Muscle layer of duodenum (tissue), 2 donors: ENCODE measurements around the gene HDAC9.

Experiments
- H3K27ac ChIP-seq: one replicate; pipeline ENCODE4 v1.7.0; 2013; ENCODE audit warnings: mild to moderate bottlenecking, low read length
- H3K27me3 ChIP-seq: one replicate; pipeline ENCODE4 v1.7.0; 2013; ENCODE audit warnings: low read depth, mild to moderate bottlenecking, control low read depth, low read length
- H3K36me3 ChIP-seq, 2 donors: one replicate each; pipeline ENCODE4 v1.7.0; 2013; ENCODE audit warnings: low read length in 2 of 2, control low read depth in 1 of 2, mild to moderate bottlenecking in 1 of 2; ENCODE audit not compliant: insufficient read depth in 2 of 2, control insufficient read depth in 1 of 2
- H3K4me1 ChIP-seq, 2 donors: one replicate each; pipeline ENCODE4 v1.7.0; 2013; ENCODE audit warnings: low read length in 2 of 2, mild to moderate bottlenecking in 2 of 2, control low read depth in 1 of 2, moderate library complexity in 1 of 2; ENCODE audit not compliant: insufficient read depth in 2 of 2, control insufficient read depth in 1 of 2
- H3K4me3 ChIP-seq, 2 donors: one replicate each; pipeline ENCODE4 v1.7.0; 2013; ENCODE audit warnings: low read length in 2 of 2, low read depth in 1 of 2, mild to moderate bottlenecking in 1 of 2
- H3K9me3 ChIP-seq, 2 donors: one replicate each; pipeline ENCODE4 v1.7.0; 2013; ENCODE audit warnings: low read length in 2 of 2, control low read depth in 1 of 2, mild to moderate bottlenecking in 1 of 2; ENCODE audit not compliant: control insufficient read depth in 1 of 2
- donor health status: healthy.

Gene HDAC9

GRCh38 chr7:18496341-18496700 is 772 bp downstream of the HDAC9 start:
- Histone ChIP-seq H3K4me1 (peaks cover 3 to 10% of the 10 kb centered on the region in 2 donors), H3K27ac (no peak overlapping the region), H3K9me3 (no peaks in the 10 kb centered on the region), H3K36me3 (no peaks in the 10 kb centered on the region), H3K4me3 (peak overlapping the region; percentile 55 to 58), H3K27me3 (no peaks in the 10 kb centered on the region)

GRCh38 chr7:18497082-18497481 is 1.5 kb downstream of the HDAC9 start:
- H3K4me3 ChIP-seq, result no peak overlapping the region
- no peak overlapping the region for H3K27ac ChIP-seq
- H3K36me3 ChIP-seq, result no peaks in the 10 kb centered on the region
- no peaks in the 10 kb centered on the region for H3K27me3 ChIP-seq
- peaks cover 3 to 10% of the 10 kb centered on the region in 2 donors for H3K4me1 ChIP-seq
- no peaks in the 10 kb centered on the region for H3K9me3 ChIP-seq

- Histone ChIP-seq H3K4me1 (peaks cover 3 to 10% of the 10 kb centered on the region in 2 donors), H3K36me3 (no peaks in the 10 kb centered on the region), H3K4me3 (no peak overlapping the region), H3K27me3 (no peaks in the 10 kb centered on the region), H3K27ac (no peak overlapping the region), H3K9me3 (no peaks in the 10 kb centered on the region)
Observed at GRCh38 chr7:18497800-18498199, 2.3 kb downstream of the HDAC9 start.

GRCh38 chr7:18498341-18498740 is 2.8 kb downstream of the HDAC9 start:
- H3K27me3 ChIP-seq, result no peaks in the 10 kb centered on the region
- H3K4me3 ChIP-seq, result no peak overlapping the region
- H3K9me3 ChIP-seq, result no peaks in the 10 kb centered on the region
- H3K4me1 ChIP-seq, result peaks cover 3 to 10% of the 10 kb centered on the region in 2 donors
- no peaks in the 10 kb centered on the region for H3K36me3 ChIP-seq
- no peak overlapping the region for H3K27ac ChIP-seq

GRCh38 chr7:18499407-18500177 is 4.0 kb downstream of the HDAC9 start:
- no peaks in the 10 kb centered on the region for H3K27me3 ChIP-seq
- no peak overlapping the region for H3K27ac ChIP-seq

GRCh38 chr7:18503126-18503866 is 7.7 kb downstream of the HDAC9 start:
- no peaks in the 10 kb centered on the region for H3K9me3 ChIP-seq
- H3K4me3 ChIP-seq, result no peak overlapping the region
- H3K27me3 ChIP-seq, result no peaks in the 10 kb centered on the region
- H3K4me1 ChIP-seq, result peaks cover 0 to 3% of the 10 kb centered on the region in 2 donors
- H3K27ac ChIP-seq, result no peak overlapping the region
- peaks cover 0 to 4% of the 10 kb centered on the region in 2 donors for H3K36me3 ChIP-seq

More at GRCh38 chr7:18499407-18500177, 4.0 kb downstream of the HDAC9 start:
- no peaks in the 10 kb centered on the region for H3K9me3 ChIP-seq
- peaks cover 3 to 10% of the 10 kb centered on the region in 2 donors for H3K4me1 ChIP-seq
- H3K36me3 ChIP-seq, result no peaks in the 10 kb centered on the region
- H3K4me3 ChIP-seq, result no peak overlapping the region

GRCh38 chr7:18504965-18505364 is 9.4 kb downstream of the HDAC9 start:
- no peaks in the 10 kb centered on the region for H3K27me3 ChIP-seq
- peaks cover 0 to 3% of the 10 kb centered on the region in 2 donors for H3K4me1 ChIP-seq
- peaks cover 0 to 16% of the 10 kb centered on the region in 2 donors for H3K36me3 ChIP-seq
- no peaks in the 10 kb centered on the region for H3K9me3 ChIP-seq
- no peak overlapping the region for H3K27ac ChIP-seq
- H3K4me3 ChIP-seq, result no peak overlapping the region

- Histone ChIP-seq H3K4me1 (peaks cover 0 to 2% of the 10 kb centered on the region in 2 donors), H3K36me3 (peaks cover 0 to 16% of the 10 kb centered on the region in 2 donors), H3K4me3 (no peak overlapping the region), H3K27ac (no peak overlapping the region), H3K9me3 (no peaks in the 10 kb centered on the region), H3K27me3 (no peaks in the 10 kb centered on the region)
Observed at GRCh38 chr7:18505870-18506460, 10.4 kb downstream of the HDAC9 start.

- no peaks in the 10 kb centered on the region for H3K4me1 ChIP-seq
- H3K36me3 ChIP-seq, result peaks cover 0 to 16% of the 10 kb centered on the region in 2 donors
- H3K9me3 ChIP-seq, result no peaks in the 10 kb centered on the region
- no peaks in the 10 kb centered on the region for H3K27me3 ChIP-seq
- no peak overlapping the region for H3K4me3 ChIP-seq
- H3K27ac ChIP-seq, result peak overlapping the region; percentile 27
Observed at GRCh38 chr7:18508443-18509427, 13.2 kb downstream of the HDAC9 start.

GRCh38 chr7:18509481-18509880 is 13.9 kb downstream of the HDAC9 start:
- Histone ChIP-seq H3K27me3 (no peaks in the 10 kb centered on the region), H3K36me3 (peaks cover 0 to 16% of the 10 kb centered on the region in 2 donors), H3K27ac (no peak overlapping the region), H3K4me1 (no peaks in the 10 kb centered on the region), H3K9me3 (no peaks in the 10 kb centered on the region), H3K4me3 (no peak overlapping the region)
